Peyer's patch (tissue), 4 donors: ENCODE data around the gene MAP9.

Source experiments
- POLR2A ChIP-seq, 2 donors: fragments of 450-650 bp; IDR thresholded peaks; one replicate each; pipeline ENCODE4 v1.5.1; 2017; ENCODE audit warnings: antibody characterized with exemption in 2 of 2, mild to moderate bottlenecking in 2 of 2, moderate library complexity in 2 of 2
- TF ChIP-seq, protein P1 (sequence below), 6 experiments: fragments of 450-650 bp in 4 of 6; fragments of 200-600 bp in 2 of 6; sonication (generic) in 1 of 6; IDR thresholded peaks; one replicate each; pipeline ENCODE4 v1.5.1; 2017 to 2019; ENCODE audit warnings: antibody characterized with exemption in 6 of 6, mild to moderate bottlenecking in 3 of 6, moderate library complexity in 1 of 6

- no peak for TF ChIP-seq POLR2A (IDR thresholded peaks at IDR 0.05)
- TF ChIP-seq, protein P1, sequence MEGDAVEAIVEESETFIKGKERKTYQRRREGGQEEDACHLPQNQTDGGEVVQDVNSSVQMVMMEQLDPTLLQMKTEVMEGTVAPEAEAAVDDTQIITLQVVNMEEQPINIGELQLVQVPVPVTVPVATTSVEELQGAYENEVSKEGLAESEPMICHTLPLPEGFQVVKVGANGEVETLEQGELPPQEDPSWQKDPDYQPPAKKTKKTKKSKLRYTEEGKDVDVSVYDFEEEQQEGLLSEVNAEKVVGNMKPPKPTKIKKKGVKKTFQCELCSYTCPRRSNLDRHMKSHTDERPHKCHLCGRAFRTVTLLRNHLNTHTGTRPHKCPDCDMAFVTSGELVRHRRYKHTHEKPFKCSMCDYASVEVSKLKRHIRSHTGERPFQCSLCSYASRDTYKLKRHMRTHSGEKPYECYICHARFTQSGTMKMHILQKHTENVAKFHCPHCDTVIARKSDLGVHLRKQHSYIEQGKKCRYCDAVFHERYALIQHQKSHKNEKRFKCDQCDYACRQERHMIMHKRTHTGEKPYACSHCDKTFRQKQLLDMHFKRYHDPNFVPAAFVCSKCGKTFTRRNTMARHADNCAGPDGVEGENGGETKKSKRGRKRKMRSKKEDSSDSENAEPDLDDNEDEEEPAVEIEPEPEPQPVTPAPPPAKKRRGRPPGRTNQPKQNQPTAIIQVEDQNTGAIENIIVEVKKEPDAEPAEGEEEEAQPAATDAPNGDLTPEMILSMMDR (IDR thresholded peaks at IDR 0.05): no peak
Measured at GRCh38 chr4:155402941-155403340, 26.2 kb upstream of the MAP9 start.
